Keratinocyte (primary cell): ENCODE data around the gene GTSF1L. TPM values are rescaled to one million over a fixed set of nuclear protein-coding genes. Genes with fewer than 3 reads are reported as not detected.

Experiments
- DNase-seq: peaks from one replicate; pipeline ENCODE4 v3.0.0-alpha.2; 2011; ENCODE audit warnings: low read depth, missing footprints, low spot score
- FAIRE-seq: peaks from 2 replicates; lab custom pipeline; 2011; peaks lifted over from hg19 to GRCh38; lab: Jason Lieb, UNC
- H2AFZ ChIP-seq: 2 replicates; pipeline ENCODE4 v1.6.0; 2012; ENCODE audit warnings: low read length, control low read depth, inconsistent platforms; ENCODE audit not compliant: control insufficient read depth
- H3K27ac ChIP-seq: 2 replicates; pipeline ENCODE4 v1.5.1; 2011; ENCODE audit warnings: low read length; ENCODE audit not compliant: control insufficient read depth, insufficient read depth
- H3K27me3 ChIP-seq: 3 replicates; pipeline ENCODE4 v1.6.0; 2011; ENCODE audit warnings: low read length; ENCODE audit not compliant: control insufficient read depth, insufficient read depth; ENCODE audit errors: extremely low read depth
- H3K36me3 ChIP-seq, 2 experiments: 2 replicates in 1 of 2; 3 replicates in 1 of 2; pipeline ENCODE4 v1.5.1; 2011; ENCODE audit warnings: low read length in 2 of 2, mild to moderate bottlenecking in 1 of 2; ENCODE audit not compliant: control insufficient read depth in 2 of 2, insufficient read depth in 2 of 2; ENCODE audit errors: extremely low read depth in 1 of 2
- H3K4me1 ChIP-seq: 3 replicates; pipeline ENCODE4 v1.5.1; 2011; ENCODE audit warnings: low read length; ENCODE audit not compliant: control insufficient read depth, insufficient read depth; ENCODE audit errors: extremely low read depth
- H3K4me2 ChIP-seq: 3 replicates; pipeline ENCODE4 v1.6.0; 2011; ENCODE audit warnings: low read depth, low read length; ENCODE audit not compliant: control insufficient read depth, insufficient read depth; ENCODE audit errors: extremely low read depth
- H3K4me3 ChIP-seq, 3 experiments: fragments of 200-600 bp in 1 of 3; sonication (generic) in 1 of 3; 2 replicates in 2 of 3; 3 replicates in 1 of 3; pipeline ENCODE4 v1.5.1; 2011 to 2016; ENCODE audit warnings: low read length in 3 of 3, mild to moderate bottlenecking in 3 of 3, control low read depth in 2 of 3, inconsistent platforms in 1 of 3, low read depth in 1 of 3, mixed read lengths in 1 of 3, mixed run types in 1 of 3, moderate library complexity in 1 of 3; ENCODE audit not compliant: control insufficient read depth in 2 of 3, insufficient read depth in 2 of 3; ENCODE audit errors: extremely low read depth in 1 of 3
- H3K79me2 ChIP-seq: 2 replicates; pipeline ENCODE4 v1.6.0; 2012; ENCODE audit warnings: low read length; ENCODE audit not compliant: control insufficient read depth, insufficient read depth
- H3K9ac ChIP-seq: 3 replicates; pipeline ENCODE4 v1.6.0; 2011; ENCODE audit warnings: low read length; ENCODE audit not compliant: control insufficient read depth, insufficient read depth; ENCODE audit errors: extremely low read depth
- H3K9me1 ChIP-seq: 3 replicates; pipeline ENCODE4 v1.6.0; 2011; ENCODE audit warnings: low read length; ENCODE audit not compliant: control insufficient read depth, insufficient read depth; ENCODE audit errors: extremely low read depth
- H3K9me3 ChIP-seq: 2 replicates; pipeline ENCODE4 v1.5.1; 2012; ENCODE audit warnings: low read depth, low read length; ENCODE audit not compliant: control insufficient read depth
- H4K20me1 ChIP-seq: 3 replicates; pipeline ENCODE4 v1.6.0; 2011; ENCODE audit warnings: low read length; ENCODE audit not compliant: control insufficient read depth, insufficient read depth; ENCODE audit errors: extremely low read depth
- EZH2 ChIP-seq: IDR thresholded peaks from one replicate; pipeline ENCODE4 v1.6.1; 2012; ENCODE audit warnings: inconsistent platforms, mild to moderate bottlenecking, low read length, moderate library complexity
- dilution Hi-C: fragments of 300-500 bp; cut with MboI; formaldehyde crosslinking; loops from one replicate; pipeline ENCODE4 v1.7.0; 2020; ENCODE audit warnings: low sequenced_read_pairs; ENCODE audit not compliant: extremely low pct_ligation_motif_present
- polyA plus RNA-seq, 5 experiments: library from polyadenylated mRNA; depleted of rRNA in 3 of 5; stranded (reverse) in 3 of 5; stranded (forward) in 1 of 5; unstranded in 1 of 5; fragments of >200 nt; gene quantifications; 1 replicate in 1 of 5; 2 replicates in 3 of 5; 3 replicates in 1 of 5; pipeline versions ENCODE4 v1.2.1 to v1.2.3, GENCODE V29; 2011 to 2012; ENCODE audit warnings: missing spikeins in 2 of 5, low read depth in 1 of 5, low replicate concordance in 1 of 5
- TF ChIP-seq, protein P1 (sequence below), 3 experiments: IDR thresholded peaks in 1 of 3; conservative IDR thresholded peaks in 1 of 3; optimal IDR thresholded peaks in 1 of 3; 2 replicates in 2 of 3; 3 replicates in 1 of 3; pipeline versions ENCODE3 to v1.5.1; 2011; ENCODE audit warnings: low read length in 3 of 3, mild to moderate bottlenecking in 3 of 3, moderate library complexity in 2 of 3, control low read depth in 1 of 3, inconsistent platforms in 1 of 3; ENCODE audit not compliant: insufficient read depth in 2 of 3; ENCODE audit errors: extremely low read depth in 1 of 3

GTSF1L gene
- polyA plus RNA-seq, 1 donor (not counting 4 experiments of a cell fraction or from before 2014, with no cell fraction given) = not detected

DNA sequence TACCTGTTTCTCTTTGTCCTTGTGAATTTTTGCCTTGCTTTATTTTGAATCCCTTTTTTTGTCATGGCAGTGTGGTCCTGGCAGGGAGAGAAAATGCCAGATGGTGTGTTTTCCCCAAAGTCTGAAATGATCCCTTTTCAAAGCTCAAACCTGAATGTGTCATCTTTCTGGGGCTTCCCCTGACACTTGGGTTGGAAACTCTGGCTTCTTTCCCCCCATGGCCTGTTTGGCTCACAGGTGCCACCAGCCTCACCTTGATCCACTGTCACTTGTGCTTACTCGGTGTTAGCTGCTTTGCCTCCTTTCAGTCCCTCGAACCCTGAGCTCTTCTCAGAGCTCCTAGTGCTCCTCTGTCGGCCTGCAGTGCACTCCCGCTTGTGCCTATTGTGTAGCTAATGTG is 37.6 kb downstream of the GTSF1L start:
- Histone ChIP-seq H3K79me2 (no peaks in the 10 kb centered on the region), H3K9ac (no peak overlapping the region), H3K36me3 (no peaks in the 10 kb centered on the region), H3K27me3 (no peaks in the 10 kb centered on the region), H3K4me1 (no peaks in the 10 kb centered on the region), H3K4me2 (no peak overlapping the region), H3K9me3 (no peaks in the 10 kb centered on the region), H3K9me1 (no peaks in the 10 kb centered on the region), H3K4me3 (no peak overlapping the region), H2AFZ (no peak overlapping the region), H4K20me1 (no peaks in the 10 kb centered on the region), H3K27ac (no peak overlapping the region)
- FAIRE-seq (no peak), DNase-seq (no peak)
- dilution Hi-C loops = no loop called here
- TF ChIP-seq, protein P1, sequence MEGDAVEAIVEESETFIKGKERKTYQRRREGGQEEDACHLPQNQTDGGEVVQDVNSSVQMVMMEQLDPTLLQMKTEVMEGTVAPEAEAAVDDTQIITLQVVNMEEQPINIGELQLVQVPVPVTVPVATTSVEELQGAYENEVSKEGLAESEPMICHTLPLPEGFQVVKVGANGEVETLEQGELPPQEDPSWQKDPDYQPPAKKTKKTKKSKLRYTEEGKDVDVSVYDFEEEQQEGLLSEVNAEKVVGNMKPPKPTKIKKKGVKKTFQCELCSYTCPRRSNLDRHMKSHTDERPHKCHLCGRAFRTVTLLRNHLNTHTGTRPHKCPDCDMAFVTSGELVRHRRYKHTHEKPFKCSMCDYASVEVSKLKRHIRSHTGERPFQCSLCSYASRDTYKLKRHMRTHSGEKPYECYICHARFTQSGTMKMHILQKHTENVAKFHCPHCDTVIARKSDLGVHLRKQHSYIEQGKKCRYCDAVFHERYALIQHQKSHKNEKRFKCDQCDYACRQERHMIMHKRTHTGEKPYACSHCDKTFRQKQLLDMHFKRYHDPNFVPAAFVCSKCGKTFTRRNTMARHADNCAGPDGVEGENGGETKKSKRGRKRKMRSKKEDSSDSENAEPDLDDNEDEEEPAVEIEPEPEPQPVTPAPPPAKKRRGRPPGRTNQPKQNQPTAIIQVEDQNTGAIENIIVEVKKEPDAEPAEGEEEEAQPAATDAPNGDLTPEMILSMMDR (optimal IDR thresholded peaks at IDR 0.05 in 1 of 3, IDR thresholded peaks at IDR 0.05 in 1 of 3, conservative IDR thresholded peaks at IDR 0.05 in 1 of 3; ENCODE audit: extremely low read depth in 1 of 3, insufficient read depth in 2 of 3, low read length in 3 of 3) = no peak
- no peak for TF ChIP-seq EZH2

DNA sequence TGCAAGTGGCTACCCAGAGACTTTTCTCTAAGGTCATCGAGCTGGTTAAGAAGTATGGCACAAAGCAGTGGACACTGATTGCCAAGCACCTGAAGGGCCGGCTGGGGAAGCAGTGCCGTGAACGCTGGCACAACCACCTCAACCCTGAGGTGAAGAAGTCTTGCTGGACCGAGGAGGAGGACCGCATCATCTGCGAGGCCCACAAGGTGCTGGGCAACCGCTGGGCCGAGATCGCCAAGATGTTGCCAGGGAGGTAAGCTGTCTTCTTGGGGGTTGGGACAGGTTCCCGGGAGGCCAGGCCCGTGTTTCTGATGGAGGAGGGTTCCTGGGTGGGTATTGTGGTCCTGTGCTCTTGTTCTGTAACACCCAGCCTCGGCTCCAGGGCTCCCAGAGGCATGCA is 40.0 kb downstream of the GTSF1L start:
- Histone ChIP-seq H3K4me2 (no peak overlapping the region), H3K27ac (no peak overlapping the region), H3K9me1 (no peaks in the 10 kb centered on the region), H3K27me3 (no peaks in the 10 kb centered on the region), H3K36me3 (peaks cover 0 to 6% of the 10 kb centered on the region in 2 experiments), H3K9me3 (no peaks in the 10 kb centered on the region), H3K79me2 (no peaks in the 10 kb centered on the region), H3K4me3 (no peak overlapping the region), H4K20me1 (no peaks in the 10 kb centered on the region), H3K4me1 (no peaks in the 10 kb centered on the region), H2AFZ (no peak overlapping the region), H3K9ac (no peak overlapping the region)
- FAIRE-seq (no peak), DNase-seq (no peak)
- no peak for TF ChIP-seq EZH2
- TF ChIP-seq, protein P1 (optimal IDR thresholded peaks at IDR 0.05 in 1 of 3, IDR thresholded peaks at IDR 0.05 in 1 of 3, conservative IDR thresholded peaks at IDR 0.05 in 1 of 3; ENCODE audit: extremely low read depth in 1 of 3, insufficient read depth in 2 of 3, low read length in 3 of 3) = no peak
- dilution Hi-C loops = no loop called here
